ENCODE measurements around the gene KCNJ5.

GRCh38 chr11:128928400-128928799 is 37.2 kb downstream of the KCNJ5 start:
- TF ChIP-seq CTCF (conservative IDR thresholded peaks at IDR 0.05), result no peak
- TF ChIP-seq ZFX (IDR thresholded peaks at IDR 0.05), result no peak

Measured in C4-2B (cell line).